Glutamatergic neuron (in vitro differentiated cells): ENCODE results near the gene H2BK1. TPM values are rescaled to one million over a fixed set of nuclear protein-coding genes. Genes with fewer than 3 reads are reported as not detected.

Experiments used
- DNase-seq: peaks from one replicate; pipeline ENCODE4 v3.0.0; 2022
- H3K27ac Mint-ChIP-seq: one replicate; pipeline ENCODE4 v1.8.0; 2020; ENCODE audit warnings: mild to moderate bottlenecking, mixed read lengths, inconsistent platforms; ENCODE audit not compliant: unreplicated experiment
- H3K27me3 Mint-ChIP-seq: one replicate; pipeline ENCODE4 v1.8.0; 2020; ENCODE audit warnings: mild to moderate bottlenecking, moderate library complexity, mixed read lengths, inconsistent platforms; ENCODE audit not compliant: unreplicated experiment
- H3K36me3 Mint-ChIP-seq: one replicate; pipeline ENCODE4 v1.8.0; 2020; ENCODE audit warnings: mild to moderate bottlenecking, mixed read lengths, inconsistent platforms; ENCODE audit not compliant: unreplicated experiment
- H3K4me1 Mint-ChIP-seq: one replicate; pipeline ENCODE4 v1.8.0; 2020; ENCODE audit warnings: mild to moderate bottlenecking, low read depth, mixed read lengths, inconsistent platforms; ENCODE audit not compliant: unreplicated experiment
- H3K4me3 Mint-ChIP-seq: one replicate; pipeline ENCODE4 v1.8.0; 2020; ENCODE audit warnings: mild to moderate bottlenecking, mixed read lengths, inconsistent platforms; ENCODE audit not compliant: unreplicated experiment
- H3K9me3 Mint-ChIP-seq: one replicate; pipeline ENCODE4 v1.8.0; 2020; ENCODE audit warnings: mild to moderate bottlenecking, moderate library complexity, mixed read lengths, inconsistent platforms; ENCODE audit not compliant: unreplicated experiment
- CTCF ChIP-seq: fragments of 200-600 bp; sonication (generic); IDR thresholded peaks from one replicate; pipeline ENCODE4 v1.5.0; 2021; ENCODE audit not compliant: partially characterized antibody, unreplicated experiment
- total RNA-seq: library from RNA; stranded (reverse); fragmentation: NEBNext Ultra II Directional; extraction: Animal tissue kit (Norgen Biotek cat#: 25700); gene quantifications from one replicate; pipeline ENCODE4 v1.2.1, GENCODE V29; 2021; ENCODE audit not compliant: unreplicated experiment

H2BK1 gene
- total RNA-seq, 1 donor from 2014 or later: not detected

- Mint-ChIP-seq H3K4me3 (peak overlapping the region; percentile 69), H3K4me1 (peaks cover 18% of the 10 kb centered on the region), H3K27ac (no peak overlapping the region), H3K9me3 (peaks cover 1% of the 10 kb centered on the region), H3K36me3 (no peaks in the 10 kb centered on the region), H3K27me3 (peaks cover 21% of the 10 kb centered on the region)
- TF ChIP-seq CTCF: no peak
- DNase-seq: no peak
Measured at GRCh38 chr7:151244841-151245346, 34.6 kb upstream of the H2BK1 start.

GRCh38 chr7:151244196-151244840 lies 34.0 kb upstream of the H2BK1 start:
- Mint-ChIP-seq H3K27me3 (peaks cover 21% of the 10 kb centered on the region), H3K4me3 (peak overlapping the region; percentile 69), H3K27ac (no peak overlapping the region), H3K36me3 (no peaks in the 10 kb centered on the region), H3K9me3 (peaks cover 1% of the 10 kb centered on the region), H3K4me1 (peaks cover 18% of the 10 kb centered on the region)
- TF ChIP-seq CTCF: peak; percentile 90
- DNase-seq: peak; percentile 69

GRCh38 chr7:151243408-151244195 lies 33.3 kb upstream of the H2BK1 start:
- H3K27me3 Mint-ChIP-seq: peaks cover 21% of the 10 kb centered on the region
- peak overlapping the region; percentile 48 for H3K27ac Mint-ChIP-seq
- peak; percentile 44 for DNase-seq
- TF ChIP-seq CTCF: no peak
- H3K36me3 Mint-ChIP-seq: no peaks in the 10 kb centered on the region
- H3K4me3 Mint-ChIP-seq: peak overlapping the region; percentile 64
- H3K9me3 Mint-ChIP-seq: peaks cover 1% of the 10 kb centered on the region
- H3K4me1 Mint-ChIP-seq: peaks cover 16% of the 10 kb centered on the region

GRCh38 chr7:151243045-151243349 lies 32.7 kb upstream of the H2BK1 start:
- no peak for DNase-seq
- no peak for TF ChIP-seq CTCF
- peaks cover 16% of the 10 kb centered on the region for H3K4me1 Mint-ChIP-seq
- H3K27ac Mint-ChIP-seq: peak overlapping the region; percentile 43
- peaks cover 1% of the 10 kb centered on the region for H3K9me3 Mint-ChIP-seq
- H3K27me3 Mint-ChIP-seq: peaks cover 19% of the 10 kb centered on the region
- no peaks in the 10 kb centered on the region for H3K36me3 Mint-ChIP-seq
- H3K4me3 Mint-ChIP-seq: no peak overlapping the region
